NB4 (cell line): ENCODE results near the gene GRIK3.

Source experiments
- DNase-seq: peaks from one replicate; pipeline ENCODE4 v3.0.0; 2010; ENCODE audit warnings: low read depth
- H3K4me3 ChIP-seq: one replicate; pipeline ENCODE4 v1.5.1; 2011; ENCODE audit warnings: mild to moderate bottlenecking, low read depth, low read length, moderate library complexity
- CTCF ChIP-seq: IDR thresholded peaks from one replicate; pipeline ENCODE4 v1.5.1; 2012; ENCODE audit warnings: low read depth, low read length
- MAX ChIP-seq: IDR thresholded peaks from 2 replicates; pipeline ENCODE4 v1.6.1; 2011; ENCODE audit warnings: low read depth, low read length
- MYC ChIP-seq: IDR thresholded peaks from 2 replicates; pipeline ENCODE4 v1.6.1; 2011; ENCODE audit warnings: low read depth, low read length
- POLR2A ChIP-seq: IDR thresholded peaks from 2 replicates; pipeline ENCODE4 v1.6.1; 2011; ENCODE audit warnings: mild to moderate bottlenecking; ENCODE audit not compliant: insufficient read length; ENCODE audit errors: extremely low read depth

GRIK3 gene

DNA sequence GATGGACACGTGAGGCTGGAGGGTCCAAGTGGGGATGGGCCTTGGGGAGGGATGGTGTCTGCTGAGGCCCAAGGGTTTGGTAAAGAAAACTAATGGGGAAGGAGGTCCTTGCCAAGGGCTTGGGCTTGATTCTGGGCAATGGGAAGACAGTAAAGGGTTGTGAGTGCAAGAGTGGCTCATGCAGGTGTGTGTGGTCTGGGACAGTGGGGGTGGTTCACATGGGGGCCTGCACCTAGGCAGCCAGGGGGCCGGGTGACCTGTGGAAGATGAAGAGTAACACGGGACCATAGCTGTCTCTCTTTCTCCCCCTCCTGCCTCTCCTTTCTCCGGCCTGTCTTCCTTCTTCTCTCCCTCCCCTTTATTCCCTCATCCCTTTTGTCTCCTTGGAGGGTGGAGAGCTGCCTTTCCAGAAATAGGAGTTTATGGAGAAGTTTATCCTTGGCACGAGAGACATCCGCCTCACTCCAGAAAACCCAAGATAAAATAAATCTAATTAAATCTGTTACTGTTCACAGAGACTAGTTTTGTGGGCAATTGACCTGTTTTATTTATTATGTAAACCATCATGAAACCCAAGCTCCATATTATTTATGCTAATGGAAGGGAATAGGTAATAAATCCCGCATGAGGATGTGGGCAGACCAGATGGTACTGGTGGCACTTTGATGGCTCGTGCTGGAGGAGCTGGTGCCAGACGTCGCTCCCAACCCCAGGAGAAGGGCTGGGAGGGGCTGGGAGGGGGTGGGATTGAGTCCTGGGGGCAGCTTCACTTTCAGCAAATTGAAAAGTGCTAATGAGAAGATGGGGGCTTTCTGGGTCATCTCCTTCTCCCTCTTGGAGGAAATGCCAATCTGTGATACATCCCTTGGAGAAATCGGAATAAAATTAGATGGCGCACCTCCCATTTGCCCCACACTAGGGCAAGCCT is 278.7 kb downstream of the GRIK3 start:
- TF ChIP-seq POLR2A (no peak), MAX (no peak), MYC (no peak), CTCF (no peak)
- no peak for DNase-seq

DNA sequence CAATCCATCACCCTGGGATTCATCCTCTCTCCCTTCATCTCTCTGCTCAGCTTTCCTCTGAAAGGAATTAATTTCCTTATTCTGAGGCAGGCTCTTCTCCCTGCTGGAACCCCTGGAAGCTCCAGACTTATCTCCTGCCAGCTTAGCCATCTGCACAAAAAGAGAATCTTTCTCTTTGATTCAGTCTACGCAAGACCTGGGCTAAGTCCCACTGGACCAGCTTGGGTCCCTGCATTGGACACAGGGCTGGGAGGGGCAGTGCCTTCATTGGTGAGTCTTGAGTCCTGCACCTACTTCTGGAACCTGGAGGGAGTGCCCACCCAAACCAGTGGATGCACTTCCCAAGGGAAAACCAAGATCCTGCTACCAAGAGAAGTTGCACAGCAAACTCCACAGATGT is 279.9 kb downstream of the GRIK3 start:
- TF ChIP-seq MYC (no peak), MAX (no peak), POLR2A (no peak)
- H3K4me3 ChIP-seq, result no peak overlapping the region
- no peak for DNase-seq

More for the DNA sequence above, 278.7 kb downstream of the GRIK3 start:
- H3K4me3 ChIP-seq, result no peak overlapping the region

DNA sequence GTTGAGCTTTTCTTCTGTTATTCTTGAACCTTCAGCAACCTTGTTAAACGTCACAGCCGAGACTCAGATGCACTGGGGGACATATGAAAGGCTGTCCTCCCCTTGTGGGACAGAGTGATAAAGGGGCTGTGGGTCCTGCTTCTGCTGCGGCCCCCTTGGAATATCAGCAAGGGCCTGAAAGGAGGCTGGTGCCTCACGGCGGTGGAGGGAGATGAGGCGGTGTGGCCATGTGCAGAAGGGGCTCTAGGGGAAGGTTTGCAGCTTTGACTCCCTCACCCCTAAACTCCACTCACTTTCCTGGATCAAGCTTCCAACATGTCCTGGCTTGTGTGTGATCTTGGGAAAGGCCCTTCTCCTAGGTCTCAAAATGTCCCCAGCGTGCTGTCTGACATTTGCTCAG is 280.9 kb downstream of the GRIK3 start:
- no peak for TF ChIP-seq MYC
- TF ChIP-seq CTCF, result no peak
- TF ChIP-seq POLR2A, result no peak
- no peak for TF ChIP-seq MAX
- no peak overlapping the region for H3K4me3 ChIP-seq
- DNase-seq, result no peak

DNA sequence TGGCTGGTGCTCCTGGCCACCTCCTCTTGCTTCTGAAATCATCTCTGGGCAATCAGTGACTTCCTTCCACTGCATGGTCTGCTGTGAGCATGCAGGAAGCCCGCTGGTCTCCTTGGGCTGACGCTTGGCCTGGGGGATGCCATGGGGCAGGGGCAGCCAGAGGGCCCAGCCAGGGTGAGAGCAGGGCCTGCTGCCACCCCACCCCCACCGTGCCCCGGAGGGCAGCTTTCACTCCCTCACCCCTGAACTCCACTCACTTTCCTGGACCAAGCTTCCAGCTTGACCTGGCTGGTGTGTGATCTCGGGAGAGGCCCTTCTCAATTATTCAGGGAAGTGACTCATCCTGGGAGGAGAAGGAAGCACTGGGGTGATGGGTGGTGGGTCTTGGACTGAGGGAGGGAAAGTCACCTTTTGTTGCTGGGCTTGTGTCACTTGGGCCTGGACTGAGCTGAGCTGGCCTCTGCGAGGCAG is 281.4 kb downstream of the GRIK3 start:
- TF ChIP-seq CTCF, result no peak
- no peak for TF ChIP-seq MAX
- TF ChIP-seq MYC, result no peak
- no peak for TF ChIP-seq POLR2A
- DNase-seq, result peak; percentile 74
- no peak overlapping the region for H3K4me3 ChIP-seq

DNA sequence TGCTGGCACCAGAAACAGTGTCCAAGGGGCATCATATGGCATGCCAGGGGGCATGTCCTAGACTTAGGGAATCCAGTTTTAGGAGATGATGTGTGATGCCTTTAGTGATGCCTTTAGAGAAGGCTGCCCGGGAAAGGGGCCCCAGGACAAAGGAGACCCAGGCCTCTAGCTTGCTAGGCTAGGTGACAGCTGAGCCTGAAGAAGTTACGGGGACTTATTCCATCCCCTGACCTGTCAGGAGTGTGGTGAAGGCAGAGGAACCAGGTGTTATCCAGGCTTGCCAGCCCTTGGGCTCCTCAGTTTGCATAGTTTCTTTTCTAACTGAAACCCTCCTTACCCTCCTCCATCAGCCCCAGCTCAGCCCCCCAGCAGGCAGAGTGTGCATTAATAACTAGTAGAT is 281.9 kb downstream of the GRIK3 start:
- DNase-seq, result no peak
- no peak overlapping the region for H3K4me3 ChIP-seq
- TF ChIP-seq POLR2A (no peak), MYC (no peak), CTCF (no peak), MAX (no peak)

DNA sequence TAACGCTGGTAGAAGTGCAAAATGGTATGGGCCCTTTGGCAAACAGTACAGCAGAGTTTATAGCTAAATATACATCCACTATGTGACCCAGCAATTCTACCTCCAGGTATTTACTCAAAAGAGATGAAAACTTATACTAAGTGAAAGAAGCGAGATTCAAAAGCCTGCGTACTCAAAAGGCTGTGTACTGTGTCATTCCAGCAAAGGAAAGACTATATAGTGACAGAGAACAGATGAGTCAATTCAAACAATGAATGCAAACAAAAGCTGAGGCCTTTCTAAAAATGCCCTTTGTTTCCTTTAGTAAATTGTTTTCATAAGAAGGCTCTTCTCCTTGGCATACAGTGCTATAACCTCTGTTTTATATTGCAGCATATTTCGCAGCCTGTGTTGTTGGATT is 282.8 kb downstream of the GRIK3 start:
- DNase-seq, result no peak
- TF ChIP-seq POLR2A, result no peak
- no peak for TF ChIP-seq MAX
- TF ChIP-seq CTCF, result no peak
- TF ChIP-seq MYC, result no peak
- no peak overlapping the region for H3K4me3 ChIP-seq
